Activated T-cell treated with anti-CD3 and anti-CD28 coated beads, Interleukin-2, amount 50 U/mL, for 4 hours (primary cell): ENCODE results near the gene COL5A1. TPM values are rescaled to one million over a fixed set of nuclear protein-coding genes. Genes with fewer than 3 reads are reported as not detected.

Experiments used
- ATAC-seq, 2 donors: fragments of 200-7000 bp; cut with Tn5 transposase; one replicate each; pipeline ENCODE4 v1.10.0; 2021
- DNase-seq: peaks from one replicate; pipeline ENCODE4 v3.0.0-alpha.2; 2020
- H3K27me3 Mint-ChIP-seq: one replicate; pipeline ENCODE4 v1.8.0; 2021; ENCODE audit warnings: low read depth, mixed read lengths
- H3K36me3 Mint-ChIP-seq: one replicate; pipeline ENCODE4 v1.8.0; 2022; ENCODE audit warnings: mixed read lengths; ENCODE audit not compliant: insufficient read depth
- H3K4me1 Mint-ChIP-seq: one replicate; pipeline ENCODE4 v1.8.0; 2021; ENCODE audit warnings: low read depth, mixed read lengths
- H3K4me3 Mint-ChIP-seq: one replicate; pipeline ENCODE4 v1.8.0; 2021; ENCODE audit warnings: mild to moderate bottlenecking, moderate library complexity, mixed read lengths
- H3K9me3 Mint-ChIP-seq: one replicate; pipeline ENCODE4 v1.8.0; 2021; ENCODE audit warnings: mixed read lengths
- total RNA-seq, 3 donors: library from RNA; stranded (reverse); gene quantifications; one replicate each; pipeline ENCODE4 v1.2.1, GENCODE V29; 2021

The COL5A1 gene
- total RNA-seq, 3 donors from 2014 or later = 0.14 to 0.30 (median 0.21) TPM

DNA sequence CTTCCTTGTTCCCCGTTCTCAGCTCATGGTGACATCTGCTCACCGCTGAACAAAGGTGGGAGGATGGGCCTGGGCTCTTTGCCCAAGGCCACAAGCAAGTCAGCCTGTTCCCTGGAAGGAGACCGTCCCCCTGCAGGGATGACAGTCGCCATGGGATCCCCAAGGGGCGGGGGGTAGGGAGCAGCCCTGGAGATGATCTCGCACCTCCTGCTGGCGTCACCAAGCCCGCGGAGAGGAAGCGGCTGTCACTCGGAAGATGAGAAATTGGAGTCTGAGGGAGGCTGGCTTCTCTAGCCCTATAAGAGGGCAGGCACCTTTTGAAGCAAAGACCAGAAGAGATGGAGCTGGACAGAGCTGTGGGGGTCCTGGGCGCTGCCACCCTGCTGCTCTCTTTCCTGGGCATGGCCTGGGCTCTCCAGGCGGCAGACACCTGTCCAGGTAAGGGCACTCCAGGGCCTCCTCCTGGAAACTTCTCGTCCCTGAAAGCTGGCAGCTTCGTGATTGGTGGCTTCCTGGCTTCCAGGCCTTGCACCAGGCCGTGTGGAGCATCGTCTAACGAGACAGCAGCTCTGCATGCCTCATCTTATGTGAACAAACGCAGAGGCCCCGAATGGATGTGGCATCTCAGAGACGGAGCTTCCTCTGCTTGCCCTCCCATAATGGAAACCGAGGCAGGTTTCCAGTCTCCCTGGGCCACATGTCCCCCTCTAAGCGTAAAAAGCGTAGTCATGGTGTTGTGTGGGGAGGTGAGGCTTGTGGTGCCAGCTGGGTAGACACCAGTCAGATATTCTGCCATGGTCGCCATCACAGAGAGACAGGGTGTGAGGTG lies 239.1 kb downstream of the COL5A1 start, which contains the start of gene FCN2:
FCN2 (plus strand) TSS at position 327 of the 829 bp plus-strand sequence; CDS start at position 339, 12 bp downstream.
- Mint-ChIP-seq H3K4me3 (no peak within 1 kb of the TSS), H3K4me1 (no peaks in the 10 kb centered on the region), H3K36me3 (no peaks in the 10 kb centered on the region), H3K9me3 (no peaks in the 10 kb centered on the region), H3K27me3 (peaks cover 2% of the 10 kb centered on the region)
- ATAC-seq = no peak
- no peak for DNase-seq

GRCh38 chr9:134881313-134881670 lies 239.7 kb downstream of the COL5A1 start:
- no peaks in the 10 kb centered on the region for H3K9me3 Mint-ChIP-seq
- H3K27me3 Mint-ChIP-seq = peaks cover 4% of the 10 kb centered on the region
- DNase-seq = no peak
- H3K4me1 Mint-ChIP-seq = no peaks in the 10 kb centered on the region
- H3K4me3 Mint-ChIP-seq = no peak overlapping the region
- no peak for ATAC-seq
- no peaks in the 10 kb centered on the region for H3K36me3 Mint-ChIP-seq

DNA sequence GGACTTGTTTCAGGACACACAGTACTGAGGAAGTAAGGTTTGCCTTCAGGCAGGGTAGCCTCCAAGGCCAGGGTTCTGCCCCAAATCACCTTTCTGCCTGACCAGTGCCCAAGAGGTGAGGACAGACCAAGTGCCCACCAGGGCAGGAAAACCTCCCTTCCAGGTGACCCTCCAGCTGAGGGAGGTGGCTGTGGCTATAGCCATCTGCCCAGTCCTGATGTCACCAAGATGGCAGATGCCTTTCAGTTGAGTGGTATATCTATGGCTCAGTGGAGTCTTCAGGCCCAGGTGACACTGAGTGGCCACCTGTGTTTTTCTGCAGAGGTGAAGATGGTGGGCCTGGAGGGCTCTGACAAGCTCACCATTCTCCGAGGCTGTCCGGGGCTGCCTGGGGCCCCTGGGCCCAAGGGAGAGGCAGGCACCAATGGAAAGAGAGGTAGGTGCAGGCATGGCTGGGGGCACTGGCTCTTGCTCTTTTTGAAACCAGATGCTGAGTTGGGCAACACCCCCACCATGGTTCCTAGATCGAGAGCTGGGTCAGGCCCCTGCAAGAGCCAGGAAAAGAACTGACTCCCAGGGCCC lies 240.7 kb downstream of the COL5A1 start:
- DNase-seq (no peak), ATAC-seq (no peak)
- no peak overlapping the region for H3K4me3 Mint-ChIP-seq
- H3K4me1 Mint-ChIP-seq = no peaks in the 10 kb centered on the region
- H3K36me3 Mint-ChIP-seq = no peaks in the 10 kb centered on the region
- peaks cover 8% of the 10 kb centered on the region for H3K27me3 Mint-ChIP-seq
- H3K9me3 Mint-ChIP-seq = no peaks in the 10 kb centered on the region

GRCh38 chr9:134883040-134883782 lies 241.6 kb downstream of the COL5A1 start:
- DNase-seq = no peak

GRCh38 chr9:134884492-134884891 lies 242.9 kb downstream of the COL5A1 start:
- peaks cover 13% of the 10 kb centered on the region for H3K27me3 Mint-ChIP-seq
- no peak for ATAC-seq

More at GRCh38 chr9:134883040-134883782, 241.6 kb downstream of the COL5A1 start:
- H3K4me3 Mint-ChIP-seq = no peak overlapping the region
- H3K4me1 Mint-ChIP-seq = peaks cover 1% of the 10 kb centered on the region
- H3K27me3 Mint-ChIP-seq = peaks cover 13% of the 10 kb centered on the region
- ATAC-seq = no peak
- no peaks in the 10 kb centered on the region for H3K9me3 Mint-ChIP-seq
- H3K36me3 Mint-ChIP-seq = no peaks in the 10 kb centered on the region

GRCh38 chr9:134885001-134885678 lies 243.5 kb downstream of the COL5A1 start:
- Mint-ChIP-seq H3K9me3 (no peaks in the 10 kb centered on the region), H3K4me1 (peaks cover 1% of the 10 kb centered on the region), H3K4me3 (no peak overlapping the region), H3K36me3 (no peaks in the 10 kb centered on the region), H3K27me3 (peaks cover 13% of the 10 kb centered on the region)
- DNase-seq = no peak
- no peak for ATAC-seq

More at GRCh38 chr9:134884492-134884891, 242.9 kb downstream of the COL5A1 start:
- no peak for DNase-seq
- Mint-ChIP-seq H3K4me1 (peaks cover 1% of the 10 kb centered on the region), H3K36me3 (no peaks in the 10 kb centered on the region), H3K4me3 (no peak overlapping the region), H3K9me3 (no peaks in the 10 kb centered on the region)

DNA sequence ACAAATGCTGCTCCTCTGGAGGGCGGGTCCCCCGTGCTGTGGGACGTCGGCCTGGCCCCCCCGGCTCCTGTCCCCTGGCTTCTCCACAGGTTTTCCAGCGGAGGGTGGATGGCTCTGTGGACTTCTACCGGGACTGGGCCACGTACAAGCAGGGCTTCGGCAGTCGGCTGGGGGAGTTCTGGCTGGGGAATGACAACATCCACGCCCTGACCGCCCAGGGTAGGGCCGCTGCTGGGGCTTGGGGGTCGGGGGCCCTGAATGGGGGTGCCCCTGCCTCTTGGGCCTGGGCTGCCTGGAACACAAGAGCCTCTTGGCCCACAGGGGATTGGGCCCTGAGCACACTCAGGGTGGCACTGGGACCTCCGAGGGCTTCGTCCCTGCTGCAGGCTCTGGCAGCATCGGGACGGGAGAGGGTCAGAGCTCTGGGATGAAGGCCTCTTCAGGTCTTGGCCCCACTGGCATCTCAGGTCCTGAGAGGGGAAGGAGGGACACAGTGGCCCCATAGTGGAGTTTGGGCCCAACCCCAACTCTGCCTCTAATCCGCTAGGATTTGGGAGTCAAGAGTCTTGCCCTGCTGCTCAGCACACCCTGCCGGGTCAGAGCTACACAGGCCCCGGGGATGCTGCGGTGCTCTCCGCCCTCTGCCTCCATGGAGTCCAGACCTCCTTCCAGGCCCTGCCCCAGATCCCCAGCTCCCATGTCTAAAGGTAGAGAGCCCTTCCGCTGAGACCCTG lies 244.2 kb downstream of the COL5A1 start:
- Mint-ChIP-seq H3K36me3 (no peaks in the 10 kb centered on the region), H3K9me3 (no peaks in the 10 kb centered on the region), H3K4me3 (no peak overlapping the region), H3K27me3 (peaks cover 13% of the 10 kb centered on the region), H3K4me1 (peaks cover 1% of the 10 kb centered on the region)
- ATAC-seq (no peak), DNase-seq (no peak)

GRCh38 chr9:134886413-134886913 lies 244.9 kb downstream of the COL5A1 start:
- ATAC-seq = no peak
- Mint-ChIP-seq H3K36me3 (no peaks in the 10 kb centered on the region), H3K27me3 (peaks cover 13% of the 10 kb centered on the region), H3K4me3 (no peak overlapping the region), H3K9me3 (no peaks in the 10 kb centered on the region), H3K4me1 (peaks cover 1% of the 10 kb centered on the region)
- no peak for DNase-seq

- Mint-ChIP-seq H3K4me1 (peaks cover 1% of the 10 kb centered on the region), H3K27me3 (peaks cover 18% of the 10 kb centered on the region), H3K9me3 (no peaks in the 10 kb centered on the region), H3K4me3 (no peak overlapping the region), H3K36me3 (no peaks in the 10 kb centered on the region)
- DNase-seq = no peak
- ATAC-seq = no peak
Measured at GRCh38 chr9:134887219-134887618, 245.6 kb downstream of the COL5A1 start.

- Mint-ChIP-seq H3K36me3 (no peaks in the 10 kb centered on the region), H3K27me3 (peaks cover 18% of the 10 kb centered on the region), H3K9me3 (no peaks in the 10 kb centered on the region), H3K4me3 (no peak overlapping the region), H3K4me1 (peaks cover 1% of the 10 kb centered on the region)
- DNase-seq = no peak
- ATAC-seq = no peak
Measured at GRCh38 chr9:134887686-134888602, 246.3 kb downstream of the COL5A1 start.

- no peak overlapping the region for H3K4me3 Mint-ChIP-seq
- no peak for DNase-seq
Measured at GRCh38 chr9:134888603-134889190, 247.1 kb downstream of the COL5A1 start.

DNA sequence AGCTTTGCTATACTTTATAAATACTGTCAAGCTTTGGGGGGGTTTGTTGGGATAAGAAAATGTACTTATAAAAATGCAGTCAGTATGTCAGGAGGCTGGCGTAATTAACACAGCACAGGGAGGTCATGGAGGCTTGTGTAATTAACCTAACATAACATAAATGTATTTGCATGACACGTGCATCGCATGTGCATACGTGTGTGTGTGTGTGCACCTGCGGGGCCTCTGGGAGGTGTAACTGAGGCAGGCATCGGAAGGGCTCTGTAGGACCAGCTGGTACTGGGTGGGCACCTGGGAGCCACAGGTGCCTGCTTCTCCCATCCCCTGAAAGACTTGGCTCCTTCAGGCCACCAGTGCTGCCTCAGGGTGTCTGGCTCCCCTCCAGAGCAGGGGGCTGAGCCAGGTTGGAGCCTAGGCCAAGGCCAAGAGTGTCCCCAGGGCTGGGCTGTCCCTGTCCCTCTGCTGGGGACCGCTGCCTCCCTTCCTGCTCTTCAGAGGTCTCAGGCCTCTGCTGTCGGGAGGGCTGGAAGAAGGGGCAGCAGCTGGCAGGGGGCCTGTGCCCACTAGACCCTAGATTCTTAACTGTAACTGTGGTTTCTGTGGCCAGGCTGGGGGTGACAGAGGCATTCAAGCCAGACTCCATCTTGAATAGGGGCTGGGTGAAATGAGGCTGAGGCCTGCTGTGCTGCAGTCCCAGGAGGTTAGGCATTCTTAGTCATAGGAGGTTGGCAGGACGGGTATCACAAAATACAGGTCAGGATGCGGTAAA lies 248.0 kb downstream of the COL5A1 start:
- no peak for ATAC-seq

More at GRCh38 chr9:134888603-134889190, 247.1 kb downstream of the COL5A1 start:
- no peaks in the 10 kb centered on the region for H3K9me3 Mint-ChIP-seq
- H3K27me3 Mint-ChIP-seq = peaks cover 20% of the 10 kb centered on the region
- ATAC-seq = no peak
- peaks cover 1% of the 10 kb centered on the region for H3K4me1 Mint-ChIP-seq
- H3K36me3 Mint-ChIP-seq = no peaks in the 10 kb centered on the region

More for the DNA sequence above, 248.0 kb downstream of the COL5A1 start:
- Mint-ChIP-seq H3K4me1 (peaks cover 1% of the 10 kb centered on the region), H3K36me3 (no peaks in the 10 kb centered on the region), H3K4me3 (no peak overlapping the region), H3K27me3 (peaks cover 25% of the 10 kb centered on the region), H3K9me3 (no peaks in the 10 kb centered on the region)
- no peak for DNase-seq
